A673 (cell line): ENCODE data around the gene CTNNA2. TPM values are rescaled to one million over a fixed set of nuclear protein-coding genes. Genes with fewer than 3 reads are reported as not detected.

Source experiments
- BruUV-seq: library from RNA; stranded (reverse); fragments of 400-500 nt; replicated peaks from 2 replicates; lab custom pipeline; 2021; lab: Mats Ljungman, UMichigan
- CTCF ChIA-PET: fragments of 300-600 bp; sonication (Branson Sonifier 250); formaldehyde crosslinking; loops from one replicate; lab custom pipeline; 2022; ENCODE audit warnings: antibody characterized with exemption; lab: Charles Lee
- POLR2A ChIA-PET: fragments of 300-600 bp; sonication (Branson Sonifier 250); formaldehyde crosslinking; loops from one replicate; lab custom pipeline; 2022; ENCODE audit warnings: antibody characterized with exemption; ENCODE audit not compliant: low non-redundant PET; lab: Charles Lee
- DNase-seq: peaks from one replicate; pipeline ENCODE4 v3.0.0-alpha.2; 2015; ENCODE audit warnings: low spot score
- H3K27ac ChIP-seq: fragments of 200-600 bp; sonication (generic); 2 replicates; pipeline ENCODE4 v1.5.1; 2016; ENCODE audit warnings: mixed run types, low read depth, mild to moderate bottlenecking, mixed read lengths, antibody characterized with exemption, low read length; ENCODE audit not compliant: poor library complexity, severe bottlenecking
- H3K27me3 ChIP-seq: fragments of 200-600 bp; sonication (generic); replicated peaks from 2 replicates; pipeline ENCODE4 v1.6.1; 2017; ENCODE audit warnings: mixed run types, low read depth, mild to moderate bottlenecking, mixed read lengths, antibody characterized with exemption, low read length; ENCODE audit not compliant: insufficient read depth, poor library complexity
- H3K36me3 ChIP-seq: fragments of 200-600 bp; sonication (generic); 2 replicates; pipeline ENCODE4 v1.6.1; 2016; ENCODE audit warnings: mixed run types, mild to moderate bottlenecking, mixed read lengths, antibody characterized with exemption, low read length; ENCODE audit not compliant: insufficient read depth, poor library complexity, severe bottlenecking
- H3K4me1 ChIP-seq: fragments of 200-600 bp; sonication (generic); 2 replicates; pipeline ENCODE4 v1.6.1; 2017; ENCODE audit warnings: mixed run types, mild to moderate bottlenecking, mixed read lengths, antibody characterized with exemption, low read length; ENCODE audit not compliant: insufficient read depth, poor library complexity, severe bottlenecking
- H3K4me3 ChIP-seq: fragments of 200-600 bp; sonication (generic); 2 replicates; pipeline ENCODE4 v1.5.1; 2016; ENCODE audit warnings: low read depth, mixed run types, mild to moderate bottlenecking, mixed read lengths, low read length; ENCODE audit not compliant: poor library complexity, severe bottlenecking
- H3K9me3 ChIP-seq: fragments of 200-600 bp; sonication (generic); 2 replicates; pipeline ENCODE4 v1.6.1; 2016; ENCODE audit warnings: mixed run types, low read depth, mild to moderate bottlenecking, mixed read lengths, antibody characterized with exemption, low read length; ENCODE audit not compliant: poor library complexity, severe bottlenecking
- CTCF ChIP-seq: fragments of 300-800, 200-600 bp; sonication (generic); conservative IDR thresholded peaks from 2 replicates; pipeline ENCODE4 v1.5.1; 2017; ENCODE audit warnings: low read depth, mild to moderate bottlenecking, antibody characterized with exemption, low read length, moderate library complexity, mixed read lengths
- EZH2 ChIP-seq: fragments of 200-600 bp; sonication (generic); IDR thresholded peaks from 2 replicates; pipeline ENCODE4 v1.6.1; 2017; ENCODE audit warnings: borderline replicate concordance, low read depth, mild to moderate bottlenecking, mixed read lengths, antibody characterized with exemption, low read length; ENCODE audit not compliant: poor library complexity, severe bottlenecking
- intact Hi-C: fragments of 100-400 bp; cut with micrococcal nuclease; formaldehyde crosslinking; loops from one replicate; pipeline ENCODE4 v1.10.0; 2022; ENCODE audit not compliant: unreplicated experiment
- total RNA-seq: library from RNA; stranded (reverse); gene quantifications from 2 replicates; pipeline ENCODE4 v1.2.3, GENCODE V29; 2021

CTNNA2 gene
- total RNA-seq, 1 experiment from 2014 or later = not detected

DNA sequence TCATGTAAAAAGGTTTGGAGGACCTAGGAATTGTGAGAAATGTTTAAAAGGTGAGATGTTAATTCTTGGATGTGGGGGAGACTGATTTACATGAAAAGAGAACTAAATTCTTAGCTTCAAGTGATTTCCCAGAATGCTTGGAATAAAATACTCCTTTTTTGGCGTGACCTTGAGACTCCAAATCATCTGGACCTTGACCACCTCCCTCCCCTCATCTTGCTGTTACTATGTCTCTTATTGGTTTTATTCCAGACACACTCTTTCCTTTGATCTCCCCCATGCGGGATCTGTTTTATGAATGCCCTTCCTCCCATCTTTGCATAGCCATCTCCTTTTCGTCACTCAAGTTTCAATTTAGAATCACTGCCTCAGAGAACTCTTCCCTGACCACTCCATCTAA, 811.7 kb downstream of the CTNNA2 start:
- Histone ChIP-seq H3K36me3 (no peaks in the 10 kb centered on the region), H3K9me3 (no peaks in the 10 kb centered on the region), H3K4me3 (no peak overlapping the region), H3K27me3 (peaks cover 18% of the 10 kb centered on the region), H3K27ac (no peak overlapping the region), H3K4me1 (no peaks in the 10 kb centered on the region)
- intact Hi-C loops = no loop called here
- no peak for DNase-seq
- ChIA-PET POLR2A (no interaction called here), CTCF (no interaction called here)
- BruUV-seq = no TSS peak
- TF ChIP-seq CTCF (no peak), EZH2 (no peak)

DNA sequence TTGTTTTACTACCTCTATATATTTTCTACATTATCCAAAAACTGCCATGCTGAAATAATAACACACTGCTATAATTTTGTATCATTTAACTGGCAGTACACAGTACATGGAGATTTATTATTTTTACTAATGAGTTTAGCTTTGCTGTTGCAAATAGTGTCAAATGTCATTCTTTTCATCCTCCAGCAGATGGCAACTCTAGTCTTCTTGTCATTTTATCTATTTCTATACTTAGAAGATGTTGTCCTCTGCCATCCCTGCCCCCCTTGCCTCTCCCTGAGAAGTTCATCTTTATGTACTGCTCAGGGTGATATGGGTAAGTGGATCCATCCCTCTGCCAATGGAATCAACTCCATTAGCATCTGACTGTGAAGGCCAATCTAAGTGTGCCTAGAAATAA, 813.4 kb downstream of the CTNNA2 start:
- H3K36me3 ChIP-seq = no peaks in the 10 kb centered on the region
- H3K9me3 ChIP-seq = no peaks in the 10 kb centered on the region
- BruUV-seq = no TSS peak
- peaks cover 18% of the 10 kb centered on the region for H3K27me3 ChIP-seq
- no peak overlapping the region for H3K27ac ChIP-seq
- no peak overlapping the region for H3K4me3 ChIP-seq
- peak; percentile 44 for DNase-seq
- CTCF ChIA-PET = interaction anchor here (0.6 to 0.7 kb wide), 2 partner anchors 12 to 173 kb away, joined by 3 to 6 read pairs; no protein-coding TSS in a partner anchor
- TF ChIP-seq EZH2 (no peak), CTCF (peak; percentile 44; the same call in 1 of the 2 replicates)
- no peaks in the 10 kb centered on the region for H3K4me1 ChIP-seq
- intact Hi-C loops = loop anchor here (2.0 kb wide), 1 partner anchor 173 kb away; no protein-coding TSS in a partner anchor
- POLR2A ChIA-PET = no interaction called here

- Histone ChIP-seq H3K36me3 (no peaks in the 10 kb centered on the region), H3K4me3 (no peak overlapping the region), H3K27ac (no peak overlapping the region), H3K9me3 (no peaks in the 10 kb centered on the region), H3K27me3 (peaks cover 18% of the 10 kb centered on the region), H3K4me1 (no peaks in the 10 kb centered on the region)
- BruUV-seq = no TSS peak
- ChIA-PET CTCF (no interaction called here), POLR2A (no interaction called here)
- no peak for DNase-seq
- TF ChIP-seq EZH2 = no peak
- no peak for TF ChIP-seq CTCF
- intact Hi-C loops = loop anchor here (2.0 kb wide), 1 partner anchor 172 kb away; no protein-coding TSS in a partner anchor
Measured at GRCh38 chr2:80326861-80327260, 814.0 kb downstream of the CTNNA2 start.
